ENCODE data around the gene GLI2.

GLI2 gene

GRCh38 chr2:120769076-120769786, 33.6 kb downstream of the GLI2 start:
- DNase-seq (ENCODE audit: low read depth, low spot score) = no peak

GRCh38 chr2:120769787-120770120, 34.1 kb downstream of the GLI2 start:
- DNase-seq (ENCODE audit: low read depth, low spot score) = no peak

GRCh38 chr2:120770176-120770575, 34.5 kb downstream of the GLI2 start:
- DNase-seq (ENCODE audit: low read depth, low spot score) = no peak

GRCh38 chr2:120770641-120771040, 35.0 kb downstream of the GLI2 start:
- no peak for DNase-seq (ENCODE audit: low read depth, low spot score)

GRCh38 chr2:120771111-120771780, 35.6 kb downstream of the GLI2 start:
- DNase-seq (ENCODE audit: low read depth, low spot score) = no peak

GRCh38 chr2:120771781-120772208, 36.1 kb downstream of the GLI2 start:
- DNase-seq (ENCODE audit: low read depth, low spot score) = no peak

DNA sequence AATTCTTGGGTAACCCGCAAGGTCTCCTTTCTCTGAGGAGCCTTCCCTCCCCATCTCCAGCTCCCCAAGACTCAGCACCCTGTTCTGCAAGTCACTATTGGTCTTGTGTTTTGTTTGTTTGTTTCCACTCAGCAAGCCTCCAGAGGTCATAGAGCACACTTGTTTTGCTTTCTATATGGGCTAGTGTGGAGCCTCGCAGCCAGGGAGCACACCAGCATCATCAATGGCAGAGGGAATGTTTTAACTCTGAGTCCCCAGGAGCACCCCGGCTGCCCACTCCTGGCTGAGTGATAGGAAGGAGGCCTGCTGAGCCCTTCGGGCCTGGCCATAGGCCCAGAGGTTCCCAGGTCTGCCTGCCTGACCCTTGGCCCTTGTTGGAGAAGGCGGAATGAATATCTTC, 36.6 kb downstream of the GLI2 start:
- no peak for DNase-seq (ENCODE audit: low read depth, low spot score)

DNA sequence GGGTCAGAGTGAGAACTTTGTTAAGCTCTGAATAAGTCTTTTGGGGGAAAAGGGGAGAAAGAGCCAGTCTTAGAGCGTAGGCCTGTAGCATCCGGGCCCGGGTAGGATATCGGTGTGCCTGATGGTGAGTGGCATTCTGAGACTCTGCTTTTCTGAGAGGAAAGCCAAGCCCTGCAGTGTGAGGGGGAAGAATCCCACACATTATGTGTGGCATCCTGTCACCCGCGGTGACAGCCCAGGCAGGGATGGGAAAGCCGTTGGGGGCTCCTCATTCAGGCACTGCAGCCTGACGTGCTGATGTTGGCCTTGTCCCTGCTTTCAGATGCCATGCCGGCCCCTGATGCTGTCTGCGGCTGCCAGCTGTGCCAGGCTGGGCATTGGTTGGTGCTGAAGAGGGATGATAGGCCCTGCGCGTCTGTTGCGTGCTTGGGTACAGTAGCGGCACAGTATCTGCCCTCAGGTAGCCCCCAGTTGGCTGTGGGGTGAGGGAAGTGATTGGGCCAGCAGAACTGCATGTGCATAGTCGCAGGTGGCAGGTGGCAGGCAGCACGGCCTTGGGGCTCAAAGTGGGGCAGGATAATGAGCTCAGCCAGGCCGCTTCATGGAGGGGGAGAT, 37.6 kb downstream of the GLI2 start:
- no peak for DNase-seq (ENCODE audit: low read depth, low spot score)

DNA sequence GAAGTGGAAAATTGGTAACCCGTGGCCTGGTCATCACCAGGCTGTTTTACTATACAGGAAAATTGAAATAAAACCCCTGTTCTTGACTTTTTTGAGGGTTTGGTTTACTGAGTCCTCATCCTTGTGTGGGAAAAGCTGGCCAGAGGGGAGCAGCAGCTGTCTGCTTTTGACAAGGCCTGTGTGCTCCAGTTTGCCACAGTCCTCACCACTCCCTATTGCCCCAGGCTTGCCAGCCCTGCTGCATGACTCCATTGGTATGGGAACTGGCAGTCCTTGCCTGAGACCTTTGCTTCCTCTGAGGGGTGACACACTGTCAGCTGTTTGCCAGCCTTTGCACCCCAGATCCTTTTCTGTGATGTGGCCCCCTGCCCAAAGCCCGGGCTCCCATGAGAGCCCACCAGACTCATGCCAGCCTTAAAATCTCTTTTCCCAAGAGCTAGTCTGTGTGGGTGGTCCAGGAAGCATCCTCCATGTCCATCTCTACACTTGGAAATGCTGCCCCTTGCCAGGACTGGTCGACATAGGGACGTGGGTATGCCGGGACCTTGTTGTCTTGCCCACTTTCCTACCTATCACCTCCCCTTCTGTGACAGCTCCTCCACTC, 39.0 kb downstream of the GLI2 start:
- no peak for DNase-seq (ENCODE audit: low read depth, low spot score)

GRCh38 chr2:120775194-120775593, 39.5 kb downstream of the GLI2 start:
- no peak for DNase-seq (ENCODE audit: low read depth, low spot score)

GRCh38 chr2:120775801-120776589, 40.3 kb downstream of the GLI2 start:
- DNase-seq (ENCODE audit: low read depth, low spot score) = no peak

DNA sequence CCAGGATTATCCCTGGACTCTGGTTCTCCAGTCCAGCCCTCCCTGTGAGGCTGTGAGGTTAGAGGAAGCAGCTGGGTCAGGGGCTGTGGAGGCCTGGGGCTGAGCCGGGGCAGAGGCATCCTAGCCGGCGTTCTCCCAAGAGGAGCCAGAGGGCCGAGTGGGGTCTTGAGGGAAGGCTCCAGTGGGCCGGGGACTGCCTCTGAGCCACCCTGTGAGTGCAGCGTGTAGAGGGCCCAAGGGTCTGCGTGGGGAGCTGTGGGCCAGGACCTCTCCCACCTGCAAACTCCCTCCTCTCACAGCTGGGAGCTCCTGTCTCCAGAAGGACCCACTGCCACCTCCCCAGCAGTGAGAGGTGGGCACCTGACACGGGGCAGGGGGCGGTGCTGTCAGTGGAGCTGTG, 41.0 kb downstream of the GLI2 start:
- DNase-seq (ENCODE audit: low read depth, low spot score) = no peak

DNA sequence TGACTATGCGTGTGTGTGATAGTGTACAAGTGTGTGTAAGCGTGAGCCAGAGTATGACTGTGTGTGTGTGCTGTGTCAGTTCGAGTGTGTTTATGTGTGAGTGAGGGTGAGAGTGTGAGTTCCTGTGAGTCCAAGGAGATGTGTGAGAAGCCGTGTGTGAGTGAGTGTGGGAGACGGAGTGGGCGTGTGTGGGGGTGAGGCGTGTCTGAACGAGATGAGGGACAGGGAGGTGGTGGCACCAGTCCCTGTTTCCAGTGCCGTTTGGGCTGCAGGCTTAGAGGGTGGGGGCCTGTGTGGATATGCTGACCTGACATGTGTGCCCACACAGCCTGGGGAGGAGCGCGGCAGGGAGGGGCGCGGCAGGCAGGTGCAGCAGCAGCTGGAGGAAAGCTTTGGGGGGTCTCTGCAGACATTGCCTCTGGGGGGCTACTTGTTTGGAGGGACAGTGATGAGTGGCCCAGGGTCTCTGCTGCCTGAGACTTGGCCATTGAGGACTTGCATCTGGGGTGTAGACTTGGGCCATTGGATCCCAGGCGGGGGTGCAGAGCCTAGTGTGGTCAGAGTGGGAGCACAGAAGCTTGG, 41.6 kb downstream of the GLI2 start:
- no peak for DNase-seq (ENCODE audit: low read depth, low spot score)

DNA sequence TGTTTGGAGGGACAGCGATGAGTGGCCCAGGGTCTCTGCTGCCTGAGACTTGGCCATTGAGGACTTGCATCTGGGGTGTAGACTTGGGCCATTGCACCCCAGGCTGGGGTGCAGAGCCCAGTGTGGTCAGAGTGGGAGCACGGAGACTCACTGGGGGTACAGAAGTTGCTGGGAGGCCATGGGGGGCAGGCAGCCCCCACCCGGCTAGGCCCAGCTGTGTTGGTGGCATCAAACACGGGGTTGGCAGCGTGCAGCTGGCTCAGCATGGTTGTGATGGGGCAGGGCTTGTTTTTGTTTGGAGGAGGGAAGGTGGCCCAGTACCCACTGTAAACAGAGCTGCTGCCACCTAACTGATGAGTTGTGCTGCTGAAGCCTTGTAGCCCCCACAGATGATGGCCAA, 42.1 kb downstream of the GLI2 start:
- no peak for DNase-seq (ENCODE audit: low read depth, low spot score)

DNA sequence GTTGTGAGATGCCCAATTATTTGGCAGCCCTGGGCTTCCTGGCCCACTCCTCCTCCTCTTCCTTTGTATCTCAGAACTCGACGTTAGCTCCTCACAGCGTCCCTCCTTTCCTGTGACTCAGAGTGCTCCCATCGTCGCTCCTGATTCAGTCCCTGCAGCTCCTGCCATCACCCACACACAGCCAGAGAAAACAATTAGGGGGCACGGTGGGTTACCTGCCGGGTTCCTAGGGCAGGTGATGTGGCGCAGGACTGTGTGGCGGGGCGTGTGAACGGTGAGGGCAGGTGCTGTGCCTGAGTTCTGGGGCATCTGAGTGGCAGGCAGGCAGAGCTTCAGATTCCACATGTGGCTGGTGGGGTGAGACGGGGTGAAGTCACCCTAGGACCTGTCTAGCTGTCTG, 42.6 kb downstream of the GLI2 start:
- DNase-seq (ENCODE audit: low read depth, low spot score) = no peak

DNA sequence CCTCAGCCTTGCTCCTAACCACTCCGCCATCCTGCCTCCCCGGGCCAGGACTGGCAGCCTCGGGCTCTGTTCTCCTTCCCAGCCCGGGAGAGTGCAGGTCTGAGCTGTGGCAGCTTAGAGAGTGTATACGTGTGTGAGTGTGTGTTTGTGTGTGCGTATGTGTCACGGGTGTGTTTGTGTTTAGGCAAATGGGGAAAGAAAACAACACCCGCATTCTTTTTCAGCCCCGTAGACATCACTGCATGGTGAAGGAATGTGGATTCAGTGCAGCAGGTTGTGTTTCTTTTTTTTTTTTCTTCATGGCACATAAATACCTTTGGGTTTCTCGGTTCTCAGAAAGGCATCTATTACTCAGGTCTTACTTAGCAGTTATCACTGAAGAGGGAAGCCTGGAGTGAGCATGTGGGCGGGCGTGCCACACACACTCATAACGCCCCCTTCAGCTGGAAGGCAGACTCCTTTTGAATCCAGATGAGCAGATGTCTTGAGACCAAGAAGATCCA, 44.2 kb downstream of the GLI2 start:
- DNase-seq (ENCODE audit: low read depth, low spot score) = no peak

DNA sequence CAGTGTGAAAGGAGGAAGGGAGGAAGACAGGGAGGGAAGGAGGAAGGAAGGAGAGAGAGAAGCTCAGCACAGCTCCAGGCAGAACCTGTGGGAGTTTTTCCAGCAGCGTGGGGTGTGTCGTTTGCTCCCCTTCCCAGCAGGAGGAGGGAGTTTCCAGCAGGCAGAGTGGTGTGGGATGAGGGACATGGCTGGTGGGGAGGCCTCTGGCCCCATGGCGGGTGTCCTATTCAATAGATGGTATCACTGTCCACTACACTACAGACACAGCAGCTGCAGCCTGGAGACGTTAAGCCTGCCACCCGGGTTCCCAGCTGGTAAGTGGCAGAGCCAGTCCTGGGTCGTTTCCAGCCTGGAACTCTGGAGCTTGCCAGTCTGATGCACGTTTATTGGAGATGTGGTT, 44.7 kb downstream of the GLI2 start:
- no peak for DNase-seq (ENCODE audit: low read depth, low spot score)

- DNase-seq (ENCODE audit: low read depth, low spot score) = no peak
Measured at GRCh38 chr2:120783371-120783791, 47.7 kb downstream of the GLI2 start.

GRCh38 chr2:120783969-120784372, 48.3 kb downstream of the GLI2 start:
- no peak for DNase-seq (ENCODE audit: low read depth, low spot score)
